GM18508 (cell line): Measurements from ENCODE around the gene TEKT1.
"Not testable (repeated sequence)": the region's sequence is repeated elsewhere in the genome, so short reads cannot be mapped to it uniquely, and the experiment has no call there.

ENCODE experiments used
- ATAC-seq: cut with Tn5 transposase; IDR thresholded peaks from one replicate; pipeline ENCODE4 v1.9.1; 2021; ENCODE audit warnings: moderate number of reproducible peaks; ENCODE audit not compliant: insufficient read depth, unreplicated experiment

The TEKT1 gene

DNA sequence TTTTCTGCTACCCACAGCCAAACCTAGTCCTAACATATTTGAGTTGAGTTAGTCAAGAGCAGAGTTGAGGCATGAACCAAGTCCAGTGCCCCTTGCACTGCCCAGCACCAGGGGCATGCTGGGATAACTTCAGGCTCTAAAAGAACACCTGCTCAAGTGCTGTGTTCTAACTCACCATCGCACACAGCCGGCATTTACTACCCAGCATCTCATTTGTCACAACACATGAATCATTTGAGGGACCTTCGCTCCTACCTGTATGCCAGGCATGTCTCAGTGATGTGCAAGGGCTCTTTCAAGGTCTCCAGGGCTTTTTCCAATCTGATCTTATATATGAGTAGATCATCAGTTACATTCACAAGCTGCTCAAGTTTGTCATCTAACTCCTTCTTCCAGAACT lies 12.6 kb downstream of the TEKT1 start:
- ATAC-seq = no peak

DNA sequence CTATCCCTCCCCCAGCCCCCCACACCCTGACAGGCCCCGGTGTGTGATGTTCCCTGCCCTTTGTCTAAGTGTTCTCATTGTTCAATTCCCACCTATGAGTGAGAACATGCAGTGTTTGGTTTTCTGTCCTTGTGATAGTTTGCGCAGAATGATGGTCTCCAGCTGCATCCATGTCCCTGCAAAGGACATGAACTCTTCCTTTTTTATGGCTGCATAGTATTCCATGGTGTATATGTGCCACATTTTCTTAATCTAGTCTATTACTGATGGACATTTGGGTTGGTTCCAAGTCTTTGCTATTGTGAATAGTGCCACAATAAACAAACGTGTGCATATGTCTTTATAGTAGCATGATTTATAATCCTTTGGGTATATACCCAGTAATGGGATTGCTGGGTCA lies 15.2 kb downstream of the TEKT1 start:
- not testable (repeated sequence) for ATAC-seq

DNA sequence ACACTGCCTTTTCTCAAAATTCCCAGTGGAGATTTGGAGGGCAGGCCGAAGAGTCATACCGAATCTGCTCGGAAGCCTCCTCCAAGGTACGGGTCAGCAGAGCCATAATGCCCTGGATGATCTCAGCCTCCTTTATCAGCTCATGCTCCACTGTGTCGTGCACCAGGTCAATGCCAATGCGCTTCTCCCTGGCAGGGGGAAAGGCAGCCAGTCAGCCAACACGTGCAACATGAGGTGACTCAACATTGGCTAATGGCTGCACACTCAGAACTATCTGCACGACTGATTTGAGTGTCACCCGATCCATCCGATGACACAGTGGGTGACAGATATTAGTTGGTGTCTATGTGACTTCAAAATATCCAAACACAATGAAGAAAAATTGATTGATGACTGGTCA lies 15.8 kb downstream of the TEKT1 start:
- ATAC-seq = no peak

DNA sequence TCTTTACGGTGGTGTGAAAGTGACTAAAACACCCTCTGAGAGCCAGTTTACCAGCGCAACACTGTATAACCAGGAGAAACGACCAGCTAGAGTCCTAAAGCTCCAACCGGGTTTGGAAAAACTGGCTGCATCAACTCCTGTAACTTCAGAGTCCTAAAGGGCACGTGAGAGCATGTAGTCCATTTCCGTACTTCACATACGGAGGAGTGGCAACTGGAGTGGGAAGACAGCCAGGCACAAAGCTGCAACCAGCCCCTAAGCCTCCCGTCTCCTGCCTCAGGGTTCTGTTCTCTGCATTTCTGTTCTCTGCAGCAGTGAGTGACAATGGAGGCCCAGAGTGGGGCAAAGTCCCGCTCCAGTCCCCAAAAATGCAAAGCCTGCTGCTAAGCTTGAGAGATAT lies 19.2 kb downstream of the TEKT1 start:
- no peak for ATAC-seq

DNA sequence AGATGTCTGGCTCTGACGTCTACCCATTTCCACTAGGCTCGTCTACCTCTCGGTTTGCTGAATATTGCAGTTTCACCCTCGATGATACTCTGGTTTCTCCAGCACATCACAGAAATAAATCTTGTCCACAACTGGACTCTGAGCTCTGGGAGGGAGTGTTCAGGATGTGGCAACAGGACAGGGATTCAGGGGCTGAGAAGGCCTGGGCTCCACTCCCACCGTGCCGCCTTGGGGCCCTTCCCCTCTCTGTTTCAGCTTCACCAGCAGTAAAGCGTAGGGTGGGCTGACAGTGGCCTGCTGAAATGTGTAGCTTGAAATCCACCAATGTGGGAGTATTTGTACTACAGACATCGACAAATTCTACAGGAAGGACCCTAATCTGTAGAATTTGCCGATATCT lies 20.0 kb downstream of the TEKT1 start:
- no peak for ATAC-seq

DNA sequence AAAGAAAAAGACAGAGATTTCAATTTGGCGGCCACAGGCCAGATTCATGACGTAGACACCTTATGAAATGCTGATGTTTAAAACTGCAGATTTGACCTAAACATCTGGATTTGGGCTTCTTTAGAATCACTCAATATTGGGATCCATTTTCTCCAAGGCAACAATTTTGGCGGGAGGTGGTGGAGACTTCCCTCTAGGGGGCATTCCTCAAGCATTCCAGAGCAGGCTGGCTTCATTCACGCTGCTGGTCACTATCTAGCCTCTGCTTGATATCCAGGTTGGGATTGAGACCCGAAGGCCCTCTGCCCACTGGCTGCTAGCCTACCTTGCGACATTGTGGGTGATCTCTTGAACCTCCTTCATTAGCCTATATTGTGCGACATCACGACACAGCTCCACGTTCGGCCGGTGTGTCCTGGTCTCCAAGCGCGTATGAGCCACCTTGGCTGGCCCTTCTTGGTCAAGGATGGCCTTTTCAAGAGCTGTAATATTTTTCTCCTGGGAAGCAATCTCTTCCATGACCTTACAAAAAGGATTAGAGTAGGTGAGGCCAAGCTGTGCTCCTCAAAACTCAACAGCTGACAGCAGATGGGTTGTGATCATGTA lies 31.0 kb downstream of the TEKT1 start:
- ATAC-seq = no peak

DNA sequence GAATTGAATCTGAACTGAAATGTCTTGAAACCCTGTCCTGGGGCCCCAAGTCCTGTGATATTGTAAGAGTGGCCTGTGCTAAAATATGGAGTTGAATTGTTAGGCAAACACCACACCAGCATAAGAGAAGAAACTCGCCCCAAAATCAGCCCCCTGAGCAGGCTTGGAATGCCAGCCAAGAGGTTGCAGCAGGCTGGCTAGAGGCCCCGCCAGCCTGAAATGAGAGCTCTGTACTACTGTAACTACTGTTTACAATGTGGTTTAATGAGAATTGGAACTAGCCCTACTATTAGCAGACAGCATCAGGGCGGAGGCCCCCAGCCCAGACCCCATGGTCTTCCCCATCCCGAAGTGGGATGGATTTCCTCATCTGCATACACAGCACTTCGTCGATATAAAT lies 31.8 kb downstream of the TEKT1 start:
- ATAC-seq = no peak

DNA sequence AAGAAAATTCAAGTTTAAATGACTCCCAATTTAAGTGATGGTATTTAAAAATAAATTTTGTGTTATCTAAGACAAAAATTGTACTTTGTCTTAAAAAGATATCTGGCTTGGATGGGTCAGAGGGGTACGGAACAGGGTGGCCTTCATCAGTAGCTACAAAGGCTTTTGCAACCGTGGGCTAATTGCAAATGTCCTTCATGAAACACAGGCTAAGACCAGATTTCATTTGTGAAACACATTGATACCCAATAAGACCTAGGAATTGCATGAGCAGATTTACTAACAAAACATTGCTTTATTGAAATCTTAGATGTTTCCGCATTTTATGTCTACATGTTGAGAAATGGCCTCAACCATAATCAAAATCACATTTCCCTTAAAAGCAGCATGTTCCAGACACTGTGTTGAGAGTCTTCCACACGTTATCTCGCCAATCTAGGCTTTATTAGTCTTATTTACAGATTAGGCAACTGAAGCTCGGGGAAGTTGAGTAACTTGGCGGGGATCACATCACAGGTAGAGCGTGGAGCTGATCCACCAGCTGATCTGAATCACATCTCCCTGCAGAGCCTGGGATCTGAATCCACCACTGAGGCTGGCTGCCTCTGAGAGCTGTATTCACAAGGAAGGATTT lies 33.7 kb downstream of the TEKT1 start:
- no peak for ATAC-seq

DNA sequence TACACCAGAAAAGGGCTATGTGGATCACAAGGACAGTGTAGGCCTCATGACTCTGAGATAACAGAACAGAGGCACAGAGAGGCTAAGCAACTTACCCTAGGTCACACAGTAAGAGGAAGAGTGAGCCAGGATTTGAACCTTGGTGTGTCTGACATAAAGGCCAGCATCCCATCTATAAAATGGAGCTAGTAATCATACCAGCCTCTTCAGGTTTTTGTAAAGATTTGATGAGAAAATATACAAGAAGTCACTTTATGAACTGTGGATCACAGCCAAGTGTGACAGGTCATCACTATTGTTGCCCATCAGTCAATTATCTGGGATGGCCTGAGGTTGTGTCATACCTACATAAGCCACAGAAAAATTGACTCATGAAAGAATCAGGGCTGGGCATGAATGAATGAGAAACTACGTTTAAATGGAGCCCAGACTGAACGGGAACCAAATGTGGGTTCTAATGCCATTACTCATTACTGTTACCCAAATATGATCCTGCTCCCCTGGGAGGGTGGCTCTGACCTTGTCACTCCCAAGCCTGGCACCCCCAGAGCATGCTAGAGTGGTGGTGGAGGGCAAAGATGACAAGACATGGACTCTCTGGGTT lies 34.5 kb downstream of the TEKT1 start:
- no peak for ATAC-seq

DNA sequence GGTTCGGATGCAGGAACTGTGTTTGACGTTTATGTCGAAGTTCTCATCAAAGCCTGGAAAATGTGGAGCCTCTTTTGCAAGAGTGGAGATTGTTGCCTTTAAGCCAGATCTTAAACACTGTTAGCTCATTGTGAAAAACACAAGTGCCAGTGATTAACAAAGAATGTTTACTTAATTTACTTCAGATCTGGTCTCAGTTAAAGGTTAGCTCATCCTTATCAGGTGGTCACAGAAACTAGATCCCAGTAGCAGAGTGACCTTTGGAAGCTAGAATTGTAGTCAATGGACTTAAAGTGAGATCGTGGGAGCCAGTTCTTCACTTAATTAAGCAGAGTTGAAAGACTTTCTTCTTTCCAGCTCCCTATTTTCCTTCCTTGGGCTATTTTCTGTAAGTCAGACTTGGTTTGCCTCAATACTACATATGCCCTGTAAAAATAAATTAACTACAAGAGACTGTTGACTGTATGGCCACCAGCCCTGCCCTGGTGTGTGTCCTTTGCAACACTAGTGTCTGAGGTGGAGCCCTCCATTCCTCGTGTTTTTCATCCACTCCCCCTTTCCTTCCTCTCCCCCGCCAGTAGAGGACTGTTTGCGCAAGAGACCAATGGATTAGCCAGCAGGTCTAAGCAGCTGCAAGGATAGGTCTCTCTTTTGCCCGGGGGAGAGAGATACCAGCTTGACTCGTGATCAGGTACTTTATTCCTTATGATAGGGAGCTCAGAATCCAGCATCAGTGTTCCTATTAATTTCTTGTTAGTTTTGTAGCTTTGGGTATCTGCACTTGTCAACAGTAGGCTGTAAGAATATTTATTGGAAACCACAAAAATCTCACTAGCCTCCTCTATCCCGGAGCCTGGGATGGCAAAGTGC lies 35.3 kb downstream of the TEKT1 start:
- no peak for ATAC-seq

DNA sequence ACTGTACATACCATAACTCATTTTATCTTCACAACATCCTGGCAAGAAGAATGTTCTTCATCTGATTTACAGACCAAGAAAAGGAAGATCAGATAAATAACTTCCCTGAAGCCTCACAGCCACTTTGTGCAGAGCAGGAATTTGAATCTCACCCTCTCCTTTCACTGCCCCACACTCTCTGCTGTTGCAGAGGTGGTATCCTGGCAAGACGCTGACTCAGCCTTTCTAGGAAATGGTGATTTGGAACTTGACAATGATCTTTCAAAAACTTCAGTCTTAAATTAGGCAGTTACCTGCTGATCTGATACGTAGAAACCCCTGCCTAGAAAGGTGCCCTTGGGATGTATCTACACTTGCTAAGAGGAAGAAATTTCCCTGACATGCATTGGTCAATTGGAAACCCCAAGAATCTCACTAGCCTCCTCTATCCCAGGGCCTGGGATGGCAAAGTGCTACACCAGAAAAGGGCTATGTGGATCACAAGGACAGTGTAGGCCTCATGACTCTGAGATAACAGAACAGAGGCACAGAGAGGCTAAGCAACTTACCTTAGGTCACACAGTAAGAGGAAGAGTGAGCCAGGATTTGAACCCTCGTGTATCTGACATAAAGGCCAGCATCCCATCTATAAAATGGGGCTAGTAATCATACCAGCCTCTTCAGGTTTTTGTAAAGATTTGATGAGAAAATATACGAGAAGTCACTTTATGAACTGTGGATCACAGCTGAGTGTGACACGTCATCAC lies 37.6 kb downstream of the TEKT1 start:
- no peak for ATAC-seq

DNA sequence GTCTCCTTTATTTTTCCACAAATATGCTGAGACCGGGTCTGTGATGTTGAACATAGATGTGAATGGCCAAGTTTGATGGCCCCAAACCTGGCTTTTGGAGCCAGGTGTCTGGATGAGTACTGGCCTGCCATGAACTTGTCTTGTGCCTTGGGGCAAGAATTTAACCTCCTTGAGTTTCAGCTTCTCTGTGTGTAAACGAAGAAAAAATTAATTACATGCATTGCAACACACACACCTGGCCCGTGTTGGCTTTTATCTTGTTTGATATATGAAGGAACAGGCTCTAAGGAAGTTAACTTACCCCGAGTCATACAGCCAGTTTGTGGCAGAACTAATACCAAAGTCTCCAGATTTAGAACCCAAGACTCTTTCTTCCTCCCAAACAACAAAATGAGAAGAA lies 42.4 kb downstream of the TEKT1 start:
- ATAC-seq = no peak

DNA sequence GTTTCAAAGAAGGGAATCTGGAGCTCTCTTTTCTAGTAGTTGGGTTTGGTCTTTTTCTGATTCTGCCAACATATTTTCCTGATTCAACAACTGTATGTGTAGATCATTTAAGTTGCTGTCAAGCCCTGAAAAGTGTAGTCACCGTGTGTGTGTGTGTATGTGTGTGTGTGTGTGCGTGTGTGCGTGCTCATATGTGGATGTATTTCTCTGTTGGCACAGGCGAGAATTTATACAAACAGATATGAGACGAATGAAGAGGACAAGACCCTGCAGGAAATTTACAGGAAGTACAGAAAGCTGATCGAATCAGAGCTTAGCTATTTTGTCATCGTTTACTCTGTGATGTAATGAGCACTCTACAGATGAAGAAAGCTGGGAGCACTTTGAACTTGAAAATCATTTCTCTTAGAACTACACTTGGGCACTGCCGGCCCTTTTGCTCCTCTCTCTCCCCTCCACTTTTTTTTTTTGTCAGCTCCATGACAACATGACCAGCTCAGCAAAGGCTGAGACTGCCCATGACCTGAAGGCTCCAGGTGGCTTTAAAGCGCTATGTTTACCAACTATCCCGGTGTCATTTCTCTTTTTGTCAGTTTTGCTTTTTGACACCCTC lies 44.3 kb downstream of the TEKT1 start:
- ATAC-seq = no peak

DNA sequence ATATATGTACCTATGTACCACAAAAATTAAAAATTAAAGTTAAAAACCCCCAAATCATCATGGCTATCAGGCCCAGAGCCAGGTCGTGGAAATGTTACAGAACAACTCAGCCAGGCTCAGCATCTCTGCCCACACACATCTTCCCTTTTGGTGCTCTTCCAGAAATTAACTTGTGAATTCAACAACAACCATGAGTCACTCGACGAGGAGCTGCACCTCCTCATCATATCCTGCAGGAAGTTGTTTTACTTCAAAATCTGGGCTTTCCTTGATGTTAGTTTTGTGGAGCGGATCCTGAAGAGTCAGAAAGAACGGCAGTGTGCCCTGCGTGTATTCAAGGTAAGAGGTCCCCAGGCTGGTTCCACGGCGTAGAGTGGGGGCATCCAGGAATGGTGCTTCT lies 44.9 kb downstream of the TEKT1 start:
- no peak for ATAC-seq

DNA sequence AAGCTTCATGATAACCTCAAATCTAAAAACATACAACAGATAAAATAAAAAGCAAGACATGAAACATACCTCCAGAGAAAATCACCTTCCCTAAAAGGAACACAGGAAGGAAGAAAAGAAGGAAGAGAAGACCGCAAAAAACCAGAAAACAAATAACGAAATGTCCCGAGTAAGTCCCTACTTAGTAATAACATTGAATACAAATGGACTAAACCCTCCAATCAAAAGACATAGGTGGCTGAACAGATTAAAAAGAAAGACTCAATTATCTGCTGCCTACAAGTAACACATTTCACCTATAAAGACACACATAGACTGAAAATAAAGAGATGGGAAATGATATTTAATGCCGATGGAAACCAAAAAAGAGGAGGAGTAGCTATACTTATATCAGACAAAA lies 49.3 kb downstream of the TEKT1 start:
- no peak for ATAC-seq

DNA sequence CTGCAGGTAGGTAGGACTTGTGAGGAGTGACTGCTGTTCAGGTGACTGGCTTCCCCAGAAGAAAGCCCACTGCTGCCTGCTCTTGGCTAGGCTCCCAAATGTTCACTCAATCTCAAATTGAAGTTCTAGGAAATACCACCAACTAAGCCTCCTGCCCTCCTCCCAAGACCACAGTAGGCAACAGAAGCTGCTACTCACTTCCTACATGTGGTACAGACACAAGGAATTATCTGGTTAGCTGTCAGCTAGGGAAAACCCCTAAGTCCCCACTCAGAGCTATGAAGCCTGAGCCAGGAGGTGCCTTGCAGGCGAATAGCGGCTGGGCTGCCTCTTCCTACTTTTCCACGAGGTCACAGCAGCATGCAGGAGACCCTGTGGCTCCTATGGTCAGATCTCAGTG lies 50.6 kb downstream of the TEKT1 start:
- ATAC-seq = no peak

DNA sequence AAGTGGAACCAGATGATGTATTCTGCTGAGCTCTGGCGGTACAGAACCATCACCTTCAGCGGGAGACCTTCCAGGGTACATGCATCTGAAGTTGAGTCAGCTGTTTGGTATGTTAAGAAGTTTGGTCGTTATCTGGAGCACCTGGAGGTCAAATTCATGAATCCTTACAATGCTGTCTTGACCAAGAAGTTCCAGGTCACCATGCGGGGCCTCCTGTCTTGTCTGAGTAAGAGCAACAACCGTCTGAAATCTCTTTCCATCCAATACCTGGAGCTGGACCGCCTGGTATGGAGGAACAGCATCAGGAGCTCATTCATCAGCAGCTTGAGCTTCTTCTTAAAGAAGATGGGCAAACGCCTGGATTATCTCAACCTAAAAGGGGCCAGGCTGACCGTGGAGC lies 51.5 kb downstream of the TEKT1 start:
- no peak for ATAC-seq

DNA sequence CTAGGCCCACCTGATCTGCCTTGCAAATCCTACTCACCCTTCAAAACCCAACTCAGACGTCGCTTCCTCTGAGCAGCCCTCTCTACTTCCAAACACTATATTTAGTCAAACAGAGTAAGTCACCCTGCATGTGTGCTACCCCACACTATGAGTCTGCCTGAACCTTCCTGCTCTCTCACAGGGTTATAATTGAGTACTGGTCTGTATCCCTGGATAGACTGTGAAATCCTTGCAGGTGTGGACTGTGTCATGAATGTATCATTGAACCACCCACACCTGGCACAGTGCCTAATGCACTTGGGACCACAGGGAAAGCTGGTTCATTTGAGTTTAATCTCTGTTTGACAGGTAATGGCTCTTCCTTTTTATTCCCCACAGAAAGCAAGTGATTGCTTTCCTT lies 52.1 kb downstream of the TEKT1 start:
- no peak for ATAC-seq

DNA sequence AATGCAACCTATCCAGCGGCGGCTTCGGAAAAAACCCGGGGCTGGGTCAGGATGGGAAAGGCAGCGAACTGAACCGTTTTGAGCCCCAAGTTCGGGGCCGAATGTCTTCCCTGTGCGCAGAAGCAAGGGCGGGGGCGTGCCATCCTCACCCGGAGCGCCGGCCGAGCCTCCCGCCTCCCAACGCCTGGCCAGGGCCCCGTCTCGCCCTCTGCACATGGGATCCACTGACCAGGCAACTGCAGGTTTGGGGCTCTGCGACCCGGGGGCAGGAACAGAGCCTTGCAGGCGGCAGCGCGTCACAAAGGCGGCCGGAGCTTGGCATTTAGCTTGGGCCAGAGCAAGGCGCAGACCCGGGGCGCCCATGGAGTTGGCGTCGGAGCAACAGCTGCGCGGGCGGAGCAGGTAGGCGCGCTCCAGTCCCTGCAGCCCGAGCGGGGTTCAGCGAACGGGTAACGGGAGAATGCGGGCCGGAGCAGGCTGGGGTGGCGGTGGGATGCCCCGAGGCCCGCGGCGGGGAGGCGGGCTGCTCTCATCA lies 55.6 kb downstream of the TEKT1 start, which contains the start of gene FBXO39:
Gene FBXO39, plus strand, starts transcription at position 345 of the 535 bp plus-strand sequence. CDS start 3,654 bp downstream, outside the sequence.
- no peak for ATAC-seq

DNA sequence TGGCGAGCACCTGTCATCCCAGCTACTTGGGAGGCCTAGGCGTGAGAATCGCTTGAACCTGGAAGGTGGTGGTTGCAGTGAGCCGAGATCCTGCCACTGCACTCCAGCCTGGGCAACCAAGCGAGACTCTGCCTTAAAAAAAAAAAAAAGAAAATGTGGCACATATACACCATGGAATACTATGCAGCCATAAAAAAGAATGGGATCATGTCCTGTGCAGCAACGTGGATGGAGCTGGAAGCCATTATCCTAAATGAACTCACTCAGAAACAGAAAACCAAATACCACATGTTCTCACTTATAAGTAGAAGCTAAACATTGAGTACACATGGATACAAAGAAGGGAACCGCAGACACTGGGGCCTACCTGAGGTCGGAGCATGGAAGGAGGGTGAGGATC lies 56.6 kb downstream of the TEKT1 start:
- ATAC-seq = not testable (repeated sequence)
